Parathyroid adenoma (tissue), 2 donors: ENCODE measurements around the gene TDRD5.

ENCODE experiments used
- H2AFZ ChIP-seq: fragments of 300-600 bp; sonication (generic); one replicate; pipeline ENCODE4 v1.7.0; 2017; ENCODE audit warnings: antibody characterized with exemption, mild to moderate bottlenecking
- H3K27ac ChIP-seq: fragments of 300-600 bp; sonication (generic); one replicate; pipeline ENCODE4 v1.7.0; 2017
- H3K27me3 ChIP-seq: fragments of 300-600 bp; sonication (generic); one replicate; pipeline ENCODE4 v1.7.0; 2017; ENCODE audit warnings: low read length; ENCODE audit not compliant: control insufficient read depth, insufficient read depth
- H3K36me3 ChIP-seq: fragments of 300-600 bp; sonication (generic); one replicate; pipeline ENCODE4 v1.7.0; 2017; ENCODE audit warnings: low read length; ENCODE audit not compliant: control insufficient read depth, insufficient read depth
- H3K4me1 ChIP-seq: fragments of 300-600 bp; sonication (generic); one replicate; pipeline ENCODE4 v1.7.0; 2017; ENCODE audit warnings: control low read depth
- H3K4me2 ChIP-seq: fragments of 300-600 bp; sonication (generic); one replicate; pipeline ENCODE4 v1.7.0; 2017; ENCODE audit warnings: low read length
- H3K4me3 ChIP-seq: fragments of 300-600 bp; sonication (generic); one replicate; pipeline ENCODE4 v1.7.0; 2017; ENCODE audit warnings: low read depth, low read length
- H3K79me2 ChIP-seq: fragments of 300-600 bp; sonication (generic); one replicate; pipeline ENCODE4 v1.7.0; 2017; ENCODE audit warnings: control low read depth
- H3K9ac ChIP-seq: fragments of 300-600 bp; sonication (generic); one replicate; pipeline ENCODE4 v1.7.0; 2017; ENCODE audit warnings: mild to moderate bottlenecking
- H3K9me3 ChIP-seq: fragments of 300-600 bp; sonication (generic); one replicate; pipeline ENCODE4 v1.7.0; 2017; ENCODE audit warnings: low read length; ENCODE audit not compliant: control insufficient read depth
- CTCF ChIP-seq: fragments of 300-600 bp; sonication (generic); IDR thresholded peaks from one replicate; pipeline ENCODE4 v1.7.0; 2017; ENCODE audit warnings: antibody characterized with exemption, mild to moderate bottlenecking
- donor health status: primary hyperparathyroidism.

TDRD5 gene

GRCh38 chr1:179729881-179730280, 138.2 kb downstream of the TDRD5 start:
- no peak for TF ChIP-seq CTCF
- no peak overlapping the region for H3K4me2 ChIP-seq
- H3K27me3 ChIP-seq = no peaks in the 10 kb centered on the region
- no peak overlapping the region for H3K4me3 ChIP-seq
- no peaks in the 10 kb centered on the region for H3K79me2 ChIP-seq
- no peak overlapping the region for H3K27ac ChIP-seq
- H3K4me1 ChIP-seq = no peaks in the 10 kb centered on the region
- no peaks in the 10 kb centered on the region for H3K36me3 ChIP-seq
- no peak overlapping the region for H3K9ac ChIP-seq
- no peaks in the 10 kb centered on the region for H3K9me3 ChIP-seq
- no peak overlapping the region for H2AFZ ChIP-seq

DNA sequence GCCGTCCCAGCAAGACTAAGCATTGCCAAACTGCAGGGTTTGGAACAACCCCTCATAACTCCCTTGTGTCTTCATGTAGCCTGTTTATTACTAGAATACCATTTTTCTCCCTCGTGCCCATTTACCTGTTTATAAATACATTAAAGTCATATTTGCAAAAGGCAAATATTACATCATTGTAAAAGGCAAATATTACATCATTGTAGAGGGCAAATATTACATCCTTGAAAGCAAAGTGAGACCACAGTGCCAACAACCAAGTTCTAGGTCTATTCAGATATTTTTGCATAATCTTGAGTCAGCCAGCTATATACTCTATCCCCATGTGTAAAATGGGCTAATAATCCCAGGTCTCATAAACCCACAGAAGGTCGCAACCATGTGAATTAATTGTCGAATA, 140.0 kb downstream of the TDRD5 start:
- Histone ChIP-seq H3K79me2 (no peaks in the 10 kb centered on the region), H3K27me3 (no peaks in the 10 kb centered on the region), H3K9ac (no peak overlapping the region), H3K4me1 (no peaks in the 10 kb centered on the region), H2AFZ (no peak overlapping the region), H3K36me3 (no peaks in the 10 kb centered on the region), H3K4me2 (no peak overlapping the region), H3K27ac (no peak overlapping the region), H3K4me3 (no peak overlapping the region), H3K9me3 (no peaks in the 10 kb centered on the region)
- no peak for TF ChIP-seq CTCF
